Mammary epithelial cell (primary cell): ENCODE results near the gene EFNA2.

Source experiments
- EZH2 ChIP-seq: IDR thresholded peaks from 2 replicates; pipeline ENCODE4 v1.6.1; 2012; ENCODE audit warnings: low read length, inconsistent platforms, borderline replicate concordance
- TF ChIP-seq, protein P1 (sequence below), 2 donors: IDR thresholded peaks in 1 of 2; conservative IDR thresholded peaks in 1 of 2; 2 replicates each; pipeline ENCODE4 v1.5.1; 2011 to 2012; ENCODE audit warnings: inconsistent platforms in 2 of 2, low read length in 2 of 2, mild to moderate bottlenecking in 2 of 2, control low read depth in 1 of 2, low read depth in 1 of 2; ENCODE audit not compliant: insufficient read depth in 1 of 2; ENCODE audit errors: extremely low read depth in 1 of 2

DNA sequence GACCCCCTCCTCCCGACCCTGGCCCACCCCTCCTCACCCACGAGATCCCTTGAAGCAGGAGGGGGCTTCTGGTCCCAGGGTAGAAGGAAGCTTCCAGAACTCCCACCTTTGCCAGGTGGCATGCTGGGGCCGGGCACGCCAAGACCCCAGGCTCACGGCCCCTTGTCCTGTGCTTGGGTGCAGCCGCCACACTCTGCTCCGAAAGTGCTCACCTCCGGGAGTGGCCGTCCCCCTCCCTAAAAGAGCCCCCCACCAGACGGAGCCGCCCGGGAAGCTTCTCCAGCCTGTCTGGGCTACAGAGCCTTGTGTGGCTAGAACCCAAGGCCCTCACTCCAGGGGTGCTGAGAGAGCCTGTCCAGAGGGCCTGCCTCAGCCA is 1.8 kb upstream of the EFNA2 start:
- TF ChIP-seq, protein P1, sequence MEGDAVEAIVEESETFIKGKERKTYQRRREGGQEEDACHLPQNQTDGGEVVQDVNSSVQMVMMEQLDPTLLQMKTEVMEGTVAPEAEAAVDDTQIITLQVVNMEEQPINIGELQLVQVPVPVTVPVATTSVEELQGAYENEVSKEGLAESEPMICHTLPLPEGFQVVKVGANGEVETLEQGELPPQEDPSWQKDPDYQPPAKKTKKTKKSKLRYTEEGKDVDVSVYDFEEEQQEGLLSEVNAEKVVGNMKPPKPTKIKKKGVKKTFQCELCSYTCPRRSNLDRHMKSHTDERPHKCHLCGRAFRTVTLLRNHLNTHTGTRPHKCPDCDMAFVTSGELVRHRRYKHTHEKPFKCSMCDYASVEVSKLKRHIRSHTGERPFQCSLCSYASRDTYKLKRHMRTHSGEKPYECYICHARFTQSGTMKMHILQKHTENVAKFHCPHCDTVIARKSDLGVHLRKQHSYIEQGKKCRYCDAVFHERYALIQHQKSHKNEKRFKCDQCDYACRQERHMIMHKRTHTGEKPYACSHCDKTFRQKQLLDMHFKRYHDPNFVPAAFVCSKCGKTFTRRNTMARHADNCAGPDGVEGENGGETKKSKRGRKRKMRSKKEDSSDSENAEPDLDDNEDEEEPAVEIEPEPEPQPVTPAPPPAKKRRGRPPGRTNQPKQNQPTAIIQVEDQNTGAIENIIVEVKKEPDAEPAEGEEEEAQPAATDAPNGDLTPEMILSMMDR (conservative IDR thresholded peaks at IDR 0.05 in 1 of 2, IDR thresholded peaks at IDR 0.05 in 1 of 2; ENCODE audit: extremely low read depth in 1 of 2, insufficient read depth in 1 of 2, low read depth in 1 of 2, low read length in 2 of 2): no peak
- TF ChIP-seq EZH2: no peak
